ENCODE data around the gene CUZD1. TPM values are rescaled to one million over a fixed set of nuclear protein-coding genes. Genes with fewer than 3 reads are reported as not detected.

The CUZD1 gene
- polyA plus RNA-seq, 1 of the 3 experiments (the other 2 are of a cell fraction) = 0.89 TPM

GRCh38 chr10:122830273-122830964, 15.2 kb downstream of the CUZD1 start:
- Histone ChIP-seq H3K4me2 (no peak overlapping the region), H3K4me3 (ENCODE audit: low read depth in 2 of 2, low read length in 1 of 2) (no peak overlapping the region), H3K36me3 (replicated peaks in 1 of 2; ENCODE audit: control insufficient read depth in 1 of 2, insufficient read depth in 2 of 2, low read length in 1 of 2) (peaks cover 5 to 8% of the 10 kb centered on the region in 2 experiments), H3K4me1 (ENCODE audit: control insufficient read depth in 1 of 2, insufficient read depth in 2 of 2, low read depth in 1 of 2, low read length in 1 of 2) (no peaks in the 10 kb centered on the region), H3K9me2 (no peaks in the 10 kb centered on the region), H3K9ac (no peak overlapping the region), H3K27ac (ENCODE audit: low read depth in 2 of 2, low read length in 1 of 2) (no peak overlapping the region), H2AFZ (ENCODE audit: low read depth) (no peak overlapping the region), H4K20me1 (ENCODE audit: insufficient read depth) (no peaks in the 10 kb centered on the region), H3K79me2 (ENCODE audit: insufficient read depth) (no peaks in the 10 kb centered on the region), H3K9me3 (no peaks in the 10 kb centered on the region), H3K27me3 (ENCODE audit: insufficient read depth) (peaks cover 7% of the 10 kb centered on the region; the same call in 1 of the 2 replicates), H3F3A (replicated peaks; ENCODE audit: insufficient read depth) (no peaks in the 10 kb centered on the region)
- ChIA-PET POLR2A (no interaction called here), CTCF (no interaction called here)
- WGBS (ENCODE audit: low lambda C conversion rate) = 62% methylated on average over 7 of the region's 7 CpGs
- TF ChIP-seq ZBTB33 (IDR thresholded peaks at IDR 0.05; ENCODE audit: borderline replicate concordance, low read depth) (no peak), MXI1 (IDR thresholded peaks at IDR 0.05; ENCODE audit: low read depth, low read length) (no peak), POLR2AphosphoS5 (IDR thresholded peaks at IDR 0.05; ENCODE audit: low read depth, low read length) (no peak), RCOR1 (IDR thresholded peaks at IDR 0.05; ENCODE audit: low read length) (no peak), YY1 (IDR thresholded peaks at IDR 0.05; ENCODE audit: low read depth) (no peak), IRF3 (IDR thresholded peaks at IDR 0.05; ENCODE audit: low read depth, low read length) (no peak), USF1 (IDR thresholded peaks at IDR 0.05; ENCODE audit: borderline replicate concordance, low read depth) (no peak), TCF12 (IDR thresholded peaks at IDR 0.05) (no peak), PBX3 (IDR thresholded peaks at IDR 0.05) (no peak), FOSL2 (IDR thresholded peaks at IDR 0.05; ENCODE audit: borderline replicate concordance, low read depth) (no peak), CTCF (IDR thresholded peaks at IDR 0.05) (no peak), MAX (IDR thresholded peaks at IDR 0.05; ENCODE audit: low read depth) (no peak), RFX5 (IDR thresholded peaks at IDR 0.05; ENCODE audit: low read length) (no peak), EP300 (IDR thresholded peaks at IDR 0.05; ENCODE audit: borderline replicate concordance in 1 of 2, low read depth in 1 of 2, low read length in 1 of 2) (no peak), NFIC (IDR thresholded peaks at IDR 0.05; ENCODE audit: borderline replicate concordance) (no peak), CHD2 (IDR thresholded peaks at IDR 0.05; ENCODE audit: low read length, partially characterized antibody) (no peak), GATA2 (CRISPR knock-in tag; IDR thresholded peaks at IDR 0.05) (no peak), FOXM1 (IDR thresholded peaks at IDR 0.05; ENCODE audit: low read depth) (no peak)
- DNase-seq = no peak

Data from SK-N-SH (cell line).